Measurements from ENCODE around the gene SORCS2.

The SORCS2 gene

DNA sequence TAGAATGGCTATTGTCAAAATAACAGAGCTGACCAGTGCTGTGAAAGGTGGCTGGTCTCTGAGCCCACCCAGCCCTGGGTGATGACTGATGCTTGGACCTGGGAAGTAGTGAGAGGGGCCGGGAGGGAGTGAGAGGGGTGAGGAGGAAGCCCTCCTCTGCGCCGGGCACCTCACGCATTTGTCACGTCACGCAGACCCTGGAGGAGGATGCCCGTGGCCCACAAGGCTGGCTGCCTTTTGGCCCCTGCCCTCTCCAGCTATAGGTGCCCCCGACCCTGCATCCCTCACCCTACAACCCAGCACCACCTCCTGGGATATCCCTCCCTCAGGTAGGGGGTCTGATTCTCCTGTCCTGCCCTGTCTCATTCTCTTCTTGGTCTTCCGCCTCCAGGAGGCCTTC, 539.9 kb downstream of the SORCS2 start:
- Histone ChIP-seq H3K4me2 (ENCODE audit: low read length, poor library complexity, severe bottlenecking) (no peak overlapping the region), H2BK5ac (ENCODE audit: low read depth, low read length, poor library complexity, severe bottlenecking) (no peak overlapping the region), H3K23ac (ENCODE audit: low read length in 2 of 2) (no peak overlapping the region), H2AFZ (ENCODE audit: low read depth, low read length) (no peak overlapping the region), H2BK15ac (ENCODE audit: low read depth, poor library complexity, severe bottlenecking) (no peak overlapping the region), H3K18ac (ENCODE audit: low read depth in 1 of 2, low read length in 2 of 2) (no peak overlapping the region), H2BK12ac (ENCODE audit: low read length in 2 of 2) (no peak overlapping the region), H3K4me1 (ENCODE audit: control insufficient read depth, insufficient read depth, low read depth, low read length) (no peaks in the 10 kb centered on the region), H3K27me3 (ENCODE audit: control insufficient read depth in 1 of 2, insufficient read depth in 1 of 2, low read length in 2 of 2) (peaks cover 22 to 44% of the 10 kb centered on the region in 2 experiments), H3K27ac (ENCODE audit: low read length, poor library complexity, severe bottlenecking) (no peak overlapping the region), H3K79me1 (replicated peaks; ENCODE audit: low read length, poor library complexity, severe bottlenecking) (no peaks in the 10 kb centered on the region), H3K9ac (ENCODE audit: low read length) (no peak overlapping the region), H3K4me3 (ENCODE audit: insufficient read depth in 1 of 2, low read depth in 1 of 2, low read length in 2 of 2) (no peak overlapping the region), H3K36me3 (ENCODE audit: control insufficient read depth in 1 of 2, insufficient read depth in 2 of 2, low read depth in 1 of 2, low read length in 2 of 2) (peaks cover 0 to 2% of the 10 kb centered on the region in 2 experiments), H3K9me3 (ENCODE audit: control insufficient read depth, low read length) (no peaks in the 10 kb centered on the region), H2AK5ac (ENCODE audit: low read length, severe bottlenecking) (no peak overlapping the region), H3K4ac (ENCODE audit: low read depth in 1 of 2, low read length in 2 of 2) (no peak overlapping the region), H4K91ac (ENCODE audit: low read length) (no peak overlapping the region), H2BK120ac (ENCODE audit: low read depth, low read length) (no peak overlapping the region), H3K14ac (ENCODE audit: low read length in 2 of 2) (peak overlapping the region in 1 of 2 experiments; percentile 74), H4K8ac (ENCODE audit: low read length) (no peak overlapping the region)
- 85% methylated on average over 9 of the region's 9 CpGs for WGBS
- DNase-seq, result no peak

DNA sequence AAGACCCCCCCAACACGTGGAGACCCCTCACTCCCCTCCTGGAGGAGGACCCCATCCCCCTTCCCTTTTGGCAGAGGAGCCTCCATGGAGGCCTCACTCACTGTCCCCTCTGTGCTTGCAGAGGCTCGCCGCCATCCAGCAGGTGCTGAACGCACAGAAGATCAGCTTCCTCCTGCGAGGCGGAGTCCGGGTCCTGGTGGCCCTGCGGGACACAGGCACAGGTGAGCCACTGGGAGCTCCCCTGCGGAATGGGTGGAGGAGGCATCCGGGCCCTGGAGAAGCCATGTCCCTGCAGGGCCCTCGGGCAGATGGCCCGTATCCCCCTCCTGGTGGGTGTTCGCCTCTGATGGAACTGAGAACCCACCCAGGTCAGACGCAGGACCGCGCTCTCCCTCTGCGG, 540.9 kb downstream of the SORCS2 start:
- H2BK15ac ChIP-seq (ENCODE audit: low read depth, poor library complexity, severe bottlenecking), result no peak overlapping the region
- no peak overlapping the region for H3K4me2 ChIP-seq (ENCODE audit: low read length, poor library complexity, severe bottlenecking)
- H2BK12ac ChIP-seq (ENCODE audit: low read length in 2 of 2), result no peak overlapping the region
- no peak overlapping the region for H2BK5ac ChIP-seq (ENCODE audit: low read depth, low read length, poor library complexity, severe bottlenecking)
- H3K79me1 ChIP-seq (replicated peaks; ENCODE audit: low read length, poor library complexity, severe bottlenecking), result no peaks in the 10 kb centered on the region
- H2BK120ac ChIP-seq (ENCODE audit: low read depth, low read length), result no peak overlapping the region
- no peak overlapping the region for H4K91ac ChIP-seq (ENCODE audit: low read length)
- no peak overlapping the region for H3K4ac ChIP-seq (ENCODE audit: low read depth in 1 of 2, low read length in 2 of 2)
- H3K23ac ChIP-seq (ENCODE audit: low read length in 2 of 2), result no peak overlapping the region
- no peak overlapping the region for H3K4me3 ChIP-seq (ENCODE audit: insufficient read depth in 1 of 2, low read depth in 1 of 2, low read length in 2 of 2)
- peaks cover 1% of the 10 kb centered on the region for H3K4me1 ChIP-seq (ENCODE audit: control insufficient read depth, insufficient read depth, low read depth, low read length)
- WGBS, result 89% methylated on average over 17 of the region's 17 CpGs
- H3K27ac ChIP-seq (ENCODE audit: low read length, poor library complexity, severe bottlenecking), result no peak overlapping the region
- no peak overlapping the region for H2AFZ ChIP-seq (ENCODE audit: low read depth, low read length)
- no peak overlapping the region for H2AK5ac ChIP-seq (ENCODE audit: low read length, severe bottlenecking)
- no peak overlapping the region for H4K8ac ChIP-seq (ENCODE audit: low read length)
- DNase-seq, result no peak
- peaks cover 5% of the 10 kb centered on the region for H3K9me3 ChIP-seq (ENCODE audit: control insufficient read depth, low read length)
- H3K18ac ChIP-seq (ENCODE audit: low read depth in 1 of 2, low read length in 2 of 2), result no peak overlapping the region
- H3K9ac ChIP-seq (ENCODE audit: low read length), result no peak overlapping the region
- peaks cover 0 to under 1% of the 10 kb centered on the region in 2 experiments for H3K36me3 ChIP-seq (ENCODE audit: control insufficient read depth in 1 of 2, insufficient read depth in 2 of 2, low read depth in 1 of 2, low read length in 2 of 2)
- peaks cover 26 to 50% of the 10 kb centered on the region in 2 experiments for H3K27me3 ChIP-seq (ENCODE audit: control insufficient read depth in 1 of 2, insufficient read depth in 1 of 2, low read length in 2 of 2)
- no peak overlapping the region for H3K14ac ChIP-seq (ENCODE audit: low read length in 2 of 2)

DNA sequence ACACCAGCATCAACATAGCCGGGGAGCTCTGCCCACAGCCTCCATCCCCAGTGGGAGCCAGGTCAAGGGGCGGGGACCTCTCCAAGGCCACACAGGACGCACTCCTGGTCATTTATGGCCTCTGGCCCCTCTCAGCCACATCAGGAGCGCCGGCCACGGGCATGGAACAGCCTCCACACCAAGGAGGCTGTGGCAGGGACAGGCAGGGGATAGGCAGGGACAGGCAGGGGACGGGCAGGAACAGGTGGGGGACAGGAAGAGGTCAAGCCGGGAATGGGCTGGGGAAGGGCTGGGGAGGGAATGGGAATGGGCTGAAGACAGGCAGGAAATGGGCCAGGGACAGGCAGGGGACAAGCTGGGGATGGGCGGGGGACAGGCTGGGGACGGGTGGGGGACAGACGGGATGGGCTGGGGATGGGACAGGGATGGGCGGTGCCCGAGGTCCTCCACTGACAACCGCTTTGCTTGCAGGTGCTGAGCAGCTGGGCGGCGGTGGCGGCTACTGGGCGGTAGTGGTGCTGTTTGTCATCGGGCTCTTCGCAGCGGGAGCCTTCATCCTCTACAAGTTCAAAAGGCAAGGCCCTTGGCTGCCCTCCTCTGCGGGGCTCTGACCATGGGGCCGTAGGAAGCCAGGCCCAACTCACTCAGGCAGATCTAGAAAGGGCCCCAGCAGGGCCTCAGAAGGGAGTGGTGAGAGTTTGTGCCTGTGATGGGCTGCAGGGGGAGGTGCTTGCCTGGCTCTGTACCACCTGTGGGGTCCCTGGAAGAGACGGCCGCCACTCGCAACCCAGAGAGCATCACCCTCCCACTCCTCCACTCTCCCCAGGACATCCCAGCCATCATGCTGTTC, 541.7 kb downstream of the SORCS2 start:
- no peak for DNase-seq
- Histone ChIP-seq H2AK5ac (ENCODE audit: low read length, severe bottlenecking) (no peak overlapping the region), H3K9me3 (ENCODE audit: control insufficient read depth, low read length) (peaks cover 5% of the 10 kb centered on the region), H3K23ac (ENCODE audit: low read length in 2 of 2) (no peak overlapping the region), H2BK120ac (ENCODE audit: low read depth, low read length) (no peak overlapping the region), H2BK5ac (ENCODE audit: low read depth, low read length, poor library complexity, severe bottlenecking) (no peak overlapping the region), H3K4me2 (ENCODE audit: low read length, poor library complexity, severe bottlenecking) (no peak overlapping the region), H3K4me3 (ENCODE audit: insufficient read depth in 1 of 2, low read depth in 1 of 2, low read length in 2 of 2) (no peak overlapping the region), H4K91ac (ENCODE audit: low read length) (no peak overlapping the region), H3K4ac (ENCODE audit: low read depth in 1 of 2, low read length in 2 of 2) (no peak overlapping the region), H2BK15ac (ENCODE audit: low read depth, poor library complexity, severe bottlenecking) (no peak overlapping the region), H3K9ac (ENCODE audit: low read length) (no peak overlapping the region), H3K36me3 (ENCODE audit: control insufficient read depth in 1 of 2, insufficient read depth in 2 of 2, low read depth in 1 of 2, low read length in 2 of 2) (no peaks in the 10 kb centered on the region), H3K4me1 (ENCODE audit: control insufficient read depth, insufficient read depth, low read depth, low read length) (peaks cover 1% of the 10 kb centered on the region), H3K79me1 (replicated peaks; ENCODE audit: low read length, poor library complexity, severe bottlenecking) (no peaks in the 10 kb centered on the region), H3K14ac (ENCODE audit: low read length in 2 of 2) (no peak overlapping the region), H2AFZ (ENCODE audit: low read depth, low read length) (no peak overlapping the region), H3K18ac (ENCODE audit: low read depth in 1 of 2, low read length in 2 of 2) (no peak overlapping the region), H2BK12ac (ENCODE audit: low read length in 2 of 2) (no peak overlapping the region), H4K8ac (ENCODE audit: low read length) (no peak overlapping the region), H3K27me3 (ENCODE audit: control insufficient read depth in 1 of 2, insufficient read depth in 1 of 2, low read length in 2 of 2) (peaks cover 26 to 50% of the 10 kb centered on the region in 2 experiments), H3K27ac (ENCODE audit: low read length, poor library complexity, severe bottlenecking) (no peak overlapping the region)
- WGBS, result 85% methylated on average over 23 of the region's 26 CpGs

DNA sequence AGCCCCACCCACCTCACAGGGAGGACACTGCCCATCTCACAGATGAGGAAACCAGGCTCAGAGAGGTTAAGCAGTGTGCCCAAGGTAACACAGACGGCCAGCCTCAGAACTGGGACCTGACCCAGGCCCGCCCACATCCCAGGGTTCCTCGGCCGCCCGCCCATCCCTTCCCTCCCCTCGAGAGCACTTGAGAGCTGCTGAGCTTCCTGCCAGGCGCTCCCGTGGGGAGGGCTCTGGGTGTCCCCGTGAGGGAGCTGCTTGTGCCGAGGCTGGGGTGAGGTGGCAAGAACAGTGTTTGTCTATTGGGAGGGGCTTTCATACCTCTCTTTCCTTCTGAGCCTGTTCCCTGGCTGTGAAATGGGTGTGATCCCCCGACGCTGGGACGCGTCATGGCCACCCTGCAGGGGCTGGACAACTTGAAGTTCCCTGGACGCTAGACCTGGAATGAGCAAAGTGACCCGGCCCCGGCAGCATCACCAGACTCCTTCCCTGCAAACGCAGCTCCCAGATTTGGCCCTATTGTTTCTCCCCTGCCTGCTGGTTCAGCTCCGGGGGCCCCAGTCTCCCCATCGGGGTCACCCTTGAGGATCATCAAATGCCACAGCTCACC, 542.4 kb downstream of the SORCS2 start:
- Histone ChIP-seq H2BK12ac (ENCODE audit: low read length in 2 of 2) (no peak overlapping the region), H2BK15ac (ENCODE audit: low read depth, poor library complexity, severe bottlenecking) (no peak overlapping the region), H3K18ac (ENCODE audit: low read depth in 1 of 2, low read length in 2 of 2) (no peak overlapping the region), H2BK5ac (ENCODE audit: low read depth, low read length, poor library complexity, severe bottlenecking) (no peak overlapping the region), H3K4me2 (ENCODE audit: low read length, poor library complexity, severe bottlenecking) (no peak overlapping the region), H3K23ac (ENCODE audit: low read length in 2 of 2) (no peak overlapping the region), H3K36me3 (ENCODE audit: control insufficient read depth in 1 of 2, insufficient read depth in 2 of 2, low read depth in 1 of 2, low read length in 2 of 2) (no peaks in the 10 kb centered on the region), H2BK120ac (ENCODE audit: low read depth, low read length) (no peak overlapping the region), H3K4me3 (ENCODE audit: insufficient read depth in 1 of 2, low read depth in 1 of 2, low read length in 2 of 2) (no peak overlapping the region), H4K91ac (ENCODE audit: low read length) (no peak overlapping the region), H2AK5ac (ENCODE audit: low read length, severe bottlenecking) (no peak overlapping the region), H3K27me3 (ENCODE audit: control insufficient read depth in 1 of 2, insufficient read depth in 1 of 2, low read length in 2 of 2) (peaks cover 26 to 43% of the 10 kb centered on the region in 2 experiments), H3K9ac (ENCODE audit: low read length) (no peak overlapping the region), H4K8ac (ENCODE audit: low read length) (no peak overlapping the region), H3K4ac (ENCODE audit: low read depth in 1 of 2, low read length in 2 of 2) (no peak overlapping the region), H3K9me3 (ENCODE audit: control insufficient read depth, low read length) (peaks cover 5% of the 10 kb centered on the region), H3K79me1 (replicated peaks; ENCODE audit: low read length, poor library complexity, severe bottlenecking) (no peaks in the 10 kb centered on the region), H3K27ac (ENCODE audit: low read length, poor library complexity, severe bottlenecking) (no peak overlapping the region), H2AFZ (ENCODE audit: low read depth, low read length) (no peak overlapping the region), H3K4me1 (ENCODE audit: control insufficient read depth, insufficient read depth, low read depth, low read length) (peaks cover 1% of the 10 kb centered on the region), H3K14ac (ENCODE audit: low read length in 2 of 2) (no peak overlapping the region)
- DNase-seq, result no peak
- 84% methylated on average over 19 of the region's 20 CpGs for WGBS

Data from mesenchymal stem cell (in vitro differentiated cells and primary cell).